Subcutaneous adipose tissue (tissue), 4 donors: ENCODE measurements around the gene AMN1. TPM values are rescaled to one million over a fixed set of nuclear protein-coding genes. Genes with fewer than 3 reads are reported as not detected.

Source experiments
- small RNA-seq: library from RNA; depleted of rRNA; stranded (forward); fragments of <200 nt; gene quantifications from one replicate; pipeline ENCODE3, GENCODE V24; 2016
- total RNA-seq, 4 donors: library from RNA; depleted of rRNA; stranded (reverse); fragments of >200 nt; gene quantifications; one replicate each; pipeline ENCODE4 v1.1.0, GENCODE V29; 2016
- TF ChIP-seq, protein P1 (sequence below): fragments of 450-650 bp; IDR thresholded peaks from one replicate; pipeline ENCODE4 v1.5.1; 2016; ENCODE audit warnings: low read depth, mild to moderate bottlenecking, control low read depth, antibody characterized with exemption, moderate library complexity

AMN1 gene
- total RNA-seq, 4 donors from 2014 or later: 5.8 to 7.5 (median 6.9) TPM

DNA sequence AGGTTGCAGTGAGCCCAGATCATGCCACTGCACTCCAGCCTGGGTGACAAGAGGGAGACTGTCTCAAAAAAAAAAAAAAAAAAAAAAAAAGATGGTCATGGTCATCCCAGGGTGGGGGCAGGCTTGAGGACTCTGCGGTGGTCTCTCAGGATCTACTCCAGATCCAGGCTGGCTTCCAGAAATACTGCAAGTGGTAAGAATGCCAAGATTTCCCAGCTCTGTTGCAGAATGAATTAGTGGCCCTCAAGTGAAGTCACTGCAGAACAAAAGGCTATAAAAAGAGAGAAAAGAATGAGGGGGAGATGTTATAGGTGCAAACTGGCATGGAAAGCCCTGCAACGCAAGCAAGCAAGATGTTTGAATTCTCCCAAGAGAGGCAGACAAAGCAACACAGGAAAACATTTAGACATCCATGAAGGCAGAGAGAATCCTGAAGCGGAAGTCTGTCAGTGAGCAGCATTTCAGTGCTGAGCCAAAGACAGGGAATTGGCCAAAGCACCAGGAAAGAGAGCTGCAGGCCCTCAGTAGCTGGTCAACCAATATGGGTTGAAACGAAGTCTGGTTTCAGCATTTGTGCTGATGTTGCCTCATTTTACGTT is 101.3 kb downstream of the AMN1 start:
- TF ChIP-seq, protein P1, sequence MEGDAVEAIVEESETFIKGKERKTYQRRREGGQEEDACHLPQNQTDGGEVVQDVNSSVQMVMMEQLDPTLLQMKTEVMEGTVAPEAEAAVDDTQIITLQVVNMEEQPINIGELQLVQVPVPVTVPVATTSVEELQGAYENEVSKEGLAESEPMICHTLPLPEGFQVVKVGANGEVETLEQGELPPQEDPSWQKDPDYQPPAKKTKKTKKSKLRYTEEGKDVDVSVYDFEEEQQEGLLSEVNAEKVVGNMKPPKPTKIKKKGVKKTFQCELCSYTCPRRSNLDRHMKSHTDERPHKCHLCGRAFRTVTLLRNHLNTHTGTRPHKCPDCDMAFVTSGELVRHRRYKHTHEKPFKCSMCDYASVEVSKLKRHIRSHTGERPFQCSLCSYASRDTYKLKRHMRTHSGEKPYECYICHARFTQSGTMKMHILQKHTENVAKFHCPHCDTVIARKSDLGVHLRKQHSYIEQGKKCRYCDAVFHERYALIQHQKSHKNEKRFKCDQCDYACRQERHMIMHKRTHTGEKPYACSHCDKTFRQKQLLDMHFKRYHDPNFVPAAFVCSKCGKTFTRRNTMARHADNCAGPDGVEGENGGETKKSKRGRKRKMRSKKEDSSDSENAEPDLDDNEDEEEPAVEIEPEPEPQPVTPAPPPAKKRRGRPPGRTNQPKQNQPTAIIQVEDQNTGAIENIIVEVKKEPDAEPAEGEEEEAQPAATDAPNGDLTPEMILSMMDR: no peak

DNA sequence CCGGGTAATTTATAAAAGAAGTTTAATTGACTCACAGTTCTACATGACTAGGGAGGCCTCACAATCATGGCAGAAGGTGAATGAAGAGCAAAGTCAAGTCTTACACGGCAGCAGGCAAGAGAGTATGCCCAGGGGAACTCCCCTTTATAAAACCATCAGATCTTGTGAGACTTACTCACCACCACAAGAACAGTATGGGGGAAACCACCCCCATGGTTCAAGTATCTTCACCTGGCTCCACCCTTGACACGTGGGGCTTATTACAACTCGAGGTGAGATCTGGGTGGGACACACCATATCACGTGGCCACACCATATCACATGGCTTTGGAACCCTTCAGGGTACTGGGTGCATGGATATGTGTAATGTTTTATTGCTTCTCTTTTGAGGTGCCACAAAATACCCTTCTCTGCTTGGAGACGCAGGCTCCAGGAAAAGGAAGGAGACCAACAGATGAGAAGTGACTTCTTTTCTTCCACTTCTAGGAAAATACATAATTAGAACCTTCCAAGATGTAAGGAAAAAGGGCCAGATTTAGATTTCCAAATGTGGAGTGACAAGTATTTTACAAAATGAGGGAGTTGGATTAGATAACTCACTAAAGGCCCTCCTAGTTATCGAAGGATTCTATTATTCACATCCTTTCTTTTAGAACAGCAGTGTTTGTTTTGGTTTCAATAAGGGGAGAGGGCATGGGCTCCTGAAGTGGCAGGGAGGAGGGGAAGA is 102.4 kb downstream of the AMN1 start:
- TF ChIP-seq, protein P1: no peak

DNA sequence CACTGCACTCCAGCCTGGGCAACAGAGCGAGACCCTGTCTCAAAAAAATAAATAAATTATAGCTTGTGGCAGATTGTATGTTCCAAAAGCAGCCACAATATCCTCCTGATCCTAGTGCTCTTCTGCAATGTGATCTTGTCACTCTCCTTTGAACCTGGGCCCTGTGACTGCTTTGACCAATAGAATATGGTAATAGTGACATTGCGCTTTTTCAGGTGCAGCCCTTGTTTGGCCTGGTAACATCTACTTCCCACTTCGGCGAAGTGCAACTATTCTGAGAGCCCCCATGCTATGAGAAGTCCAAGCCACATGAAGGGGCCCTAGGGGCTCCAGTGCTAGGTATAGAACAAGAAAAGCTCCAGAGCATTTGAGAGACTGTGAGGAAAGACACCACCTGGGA is 106.8 kb downstream of the AMN1 start:
- TF ChIP-seq, protein P1: no peak

Small RNAs within 50 kb of the gene (small RNA-seq; reads per million reads assigned to genes)
- not detected for gene AC023157.2

Other genes with a start within 250 kb of the AMN1 start
- gene DENND5B, start 137.9 kb downstream of the AMN1 start, total RNA-seq: 10 to 100 TPM; 11.1 to 19.2 (median 14.0) TPM
- 1 to 10 TPM; 1.9 to 5.7 (median 4.3) TPM for gene ETFBKMT, start 69.3 kb downstream of the AMN1 start, total RNA-seq
- gene RESF1, start 230.4 kb upstream of the AMN1 start, total RNA-seq: 10 to 100 TPM; 54.1 to 88.7 (median 85.3) TPM